Neural cell (in vitro differentiated cells): ENCODE data around the gene RAB17. TPM values are rescaled to one million over a fixed set of nuclear protein-coding genes. Genes with fewer than 3 reads are reported as not detected.

Experiments used
- H2AFZ ChIP-seq: fragments of 200-600, 300-800 bp; sonication (generic), shearing (Covaris generic); 2 replicates; pipeline ENCODE4 v1.6.0; 2014; ENCODE audit warnings: low read depth, mild to moderate bottlenecking, antibody characterized with exemption, low read length, moderate library complexity
- H3F3A ChIP-seq: fragments of 200-600 bp; shearing (Covaris generic); 2 replicates; pipeline ENCODE4 v1.6.1; 2016; ENCODE audit warnings: mild to moderate bottlenecking, moderate library complexity, mixed read lengths, antibody characterized with exemption, low read length; ENCODE audit not compliant: insufficient read depth, poor library complexity, severe bottlenecking
- H3K27ac ChIP-seq: fragments of 200-600, 300-800 bp; sonication (generic), shearing (Covaris generic); 2 replicates; pipeline ENCODE4 v1.5.1; 2014; ENCODE audit warnings: mild to moderate bottlenecking, low read length, moderate library complexity
- H3K27me3 ChIP-seq: fragments of 300-800, 200-600 bp; sonication (generic), shearing (Covaris generic); 2 replicates; pipeline ENCODE4 v1.6.0; 2014; ENCODE audit warnings: mild to moderate bottlenecking, low read depth, low read length, moderate library complexity; ENCODE audit not compliant: insufficient read depth
- H3K36me3 ChIP-seq: fragments of 300-800, 200-600 bp; sonication (generic), shearing (Covaris generic); 2 replicates; pipeline ENCODE4 v1.5.1; 2014; ENCODE audit warnings: mild to moderate bottlenecking, antibody characterized with exemption, low read length, moderate library complexity; ENCODE audit not compliant: insufficient read depth
- H3K4me2 ChIP-seq: fragments of 300-800, 200-600 bp; sonication (generic), shearing (Covaris generic); 2 replicates; pipeline ENCODE4 v1.6.0; 2014; ENCODE audit warnings: mild to moderate bottlenecking, low read length
- H3K4me3 ChIP-seq: fragments of 300-800, 200-600 bp; sonication (generic), shearing (Covaris generic); 2 replicates; pipeline ENCODE4 v1.5.1; 2014; ENCODE audit warnings: mild to moderate bottlenecking, low read length, moderate library complexity
- H3K79me2 ChIP-seq: fragments of 200-600 bp; shearing (Covaris generic); replicated peaks from 2 replicates; pipeline ENCODE4 v1.6.0; 2014; ENCODE audit warnings: mild to moderate bottlenecking, low read length, moderate library complexity; ENCODE audit not compliant: insufficient read depth
- H3K9ac ChIP-seq: fragments of 300-800, 200-600 bp; sonication (generic), shearing (Covaris generic); 2 replicates; pipeline ENCODE4 v1.6.1; 2016; ENCODE audit warnings: mild to moderate bottlenecking, low read length, mixed read lengths
- H3K9me2 ChIP-seq: fragments of 200-600 bp; shearing (Covaris generic); 2 replicates; pipeline ENCODE4 v1.6.1; 2016; ENCODE audit warnings: mild to moderate bottlenecking, low read length, mixed read lengths; ENCODE audit not compliant: insufficient read depth
- H3K9me3 ChIP-seq: fragments of 200-600, 300-800 bp; sonication (generic), shearing (Covaris generic); 2 replicates; pipeline ENCODE4 v1.6.1; 2016; ENCODE audit warnings: mild to moderate bottlenecking, mixed run types, low read length, moderate library complexity, mixed read lengths
- H4K20me1 ChIP-seq: fragments of 200-600 bp; shearing (Covaris generic); 2 replicates; pipeline ENCODE4 v1.6.1; 2016; ENCODE audit warnings: mild to moderate bottlenecking, mixed run types; ENCODE audit not compliant: insufficient read depth
- EP300 ChIP-seq: fragments of 450-650 bp; conservative IDR thresholded peaks from 2 replicates; pipeline ENCODE4 v1.6.1; 2014; ENCODE audit warnings: antibody characterized with exemption, mild to moderate bottlenecking, moderate library complexity; ENCODE audit not compliant: poor library complexity, severe bottlenecking
- EZH2 ChIP-seq: fragments of 200-600, 300-800 bp; shearing (Covaris generic), sonication (generic); IDR thresholded peaks from 2 replicates; pipeline ENCODE4 v1.6.1; 2014; ENCODE audit warnings: antibody characterized with exemption, low read length, borderline replicate concordance, mild to moderate bottlenecking; ENCODE audit not compliant: insufficient read depth, poor library complexity, severe bottlenecking
- MXI1 ChIP-seq: fragments of 450-650 bp; conservative IDR thresholded peaks from 2 replicates; pipeline ENCODE4 v1.6.1; 2014; ENCODE audit warnings: antibody characterized with exemption, mild to moderate bottlenecking; ENCODE audit not compliant: poor library complexity, severe bottlenecking
- POLR2AphosphoS5 ChIP-seq: IDR thresholded peaks from 2 replicates; pipeline ENCODE4 v1.6.1; 2012
- RAD21 ChIP-seq: fragments of 450-650 bp; conservative IDR thresholded peaks from 2 replicates; pipeline ENCODE4 v1.6.1; 2014; ENCODE audit warnings: antibody characterized with exemption, mild to moderate bottlenecking, moderate library complexity
- REST ChIP-seq: IDR thresholded peaks from 2 replicates; pipeline ENCODE4 v1.6.1; 2012; ENCODE audit warnings: borderline replicate concordance
- SMC3 ChIP-seq: fragments of 450-650 bp; conservative IDR thresholded peaks from 2 replicates; pipeline ENCODE4 v1.6.1; 2014; ENCODE audit warnings: antibody characterized with exemption, mild to moderate bottlenecking, moderate library complexity; ENCODE audit not compliant: poor library complexity
- TAF1 ChIP-seq: IDR thresholded peaks from 2 replicates; pipeline ENCODE4 v1.6.1; 2012; ENCODE audit warnings: low read depth
- polyA plus RNA-seq: library from polyadenylated mRNA; depleted of rRNA; stranded (reverse); fragments of >200 nt; gene quantifications from 2 replicates; pipeline ENCODE4 v1.2.3, GENCODE V29; 2014
- TF ChIP-seq, protein P1 (sequence below): fragments of 450-650 bp; IDR thresholded peaks from 2 replicates; pipeline ENCODE4 v1.5.1; 2014; ENCODE audit warnings: antibody characterized with exemption, mild to moderate bottlenecking, moderate library complexity; ENCODE audit not compliant: poor library complexity, severe bottlenecking

RAB17 gene
- polyA plus RNA-seq, 1 donor from 2014 or later, result not detected

DNA sequence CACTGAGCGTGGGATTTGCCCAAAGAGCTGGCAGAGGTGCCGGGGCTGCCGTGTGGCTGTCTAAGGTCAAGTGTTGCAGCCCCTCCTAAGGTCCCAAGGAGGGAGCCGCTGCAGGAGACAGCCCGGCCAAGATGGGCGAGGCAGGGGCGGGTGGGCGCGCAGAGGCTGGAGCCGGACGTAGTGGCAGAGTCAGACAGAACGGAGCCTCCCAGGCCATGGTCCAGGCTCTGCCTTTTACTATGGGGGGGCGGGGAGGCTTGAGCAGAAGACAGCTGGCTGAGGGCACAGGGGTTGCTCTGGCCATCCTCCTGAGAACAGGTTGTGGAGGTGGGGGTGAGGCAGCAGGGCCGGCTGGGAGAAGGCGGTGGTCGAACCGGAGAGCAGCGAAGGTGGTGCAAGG is 51.6 kb downstream of the RAB17 start:
- no peak overlapping the region for H3K4me2 ChIP-seq
- no peaks in the 10 kb centered on the region for H4K20me1 ChIP-seq
- no peaks in the 10 kb centered on the region for H3F3A ChIP-seq
- H3K9ac ChIP-seq, result no peak overlapping the region
- H3K9me3 ChIP-seq, result no peaks in the 10 kb centered on the region
- no peak overlapping the region for H2AFZ ChIP-seq
- H3K9me2 ChIP-seq, result no peaks in the 10 kb centered on the region
- H3K27me3 ChIP-seq, result no peaks in the 10 kb centered on the region
- H3K27ac ChIP-seq, result no peak overlapping the region
- no peak overlapping the region for H3K4me3 ChIP-seq
- TF ChIP-seq POLR2AphosphoS5 (no peak), EP300 (no peak), EZH2 (no peak), RAD21 (no peak), TAF1 (no peak), REST (no peak), SMC3 (no peak), MXI1 (no peak)
- TF ChIP-seq, protein P1, sequence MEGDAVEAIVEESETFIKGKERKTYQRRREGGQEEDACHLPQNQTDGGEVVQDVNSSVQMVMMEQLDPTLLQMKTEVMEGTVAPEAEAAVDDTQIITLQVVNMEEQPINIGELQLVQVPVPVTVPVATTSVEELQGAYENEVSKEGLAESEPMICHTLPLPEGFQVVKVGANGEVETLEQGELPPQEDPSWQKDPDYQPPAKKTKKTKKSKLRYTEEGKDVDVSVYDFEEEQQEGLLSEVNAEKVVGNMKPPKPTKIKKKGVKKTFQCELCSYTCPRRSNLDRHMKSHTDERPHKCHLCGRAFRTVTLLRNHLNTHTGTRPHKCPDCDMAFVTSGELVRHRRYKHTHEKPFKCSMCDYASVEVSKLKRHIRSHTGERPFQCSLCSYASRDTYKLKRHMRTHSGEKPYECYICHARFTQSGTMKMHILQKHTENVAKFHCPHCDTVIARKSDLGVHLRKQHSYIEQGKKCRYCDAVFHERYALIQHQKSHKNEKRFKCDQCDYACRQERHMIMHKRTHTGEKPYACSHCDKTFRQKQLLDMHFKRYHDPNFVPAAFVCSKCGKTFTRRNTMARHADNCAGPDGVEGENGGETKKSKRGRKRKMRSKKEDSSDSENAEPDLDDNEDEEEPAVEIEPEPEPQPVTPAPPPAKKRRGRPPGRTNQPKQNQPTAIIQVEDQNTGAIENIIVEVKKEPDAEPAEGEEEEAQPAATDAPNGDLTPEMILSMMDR, result no peak
- H3K36me3 ChIP-seq, result no peaks in the 10 kb centered on the region
- H3K79me2 ChIP-seq, result no peaks in the 10 kb centered on the region

DNA sequence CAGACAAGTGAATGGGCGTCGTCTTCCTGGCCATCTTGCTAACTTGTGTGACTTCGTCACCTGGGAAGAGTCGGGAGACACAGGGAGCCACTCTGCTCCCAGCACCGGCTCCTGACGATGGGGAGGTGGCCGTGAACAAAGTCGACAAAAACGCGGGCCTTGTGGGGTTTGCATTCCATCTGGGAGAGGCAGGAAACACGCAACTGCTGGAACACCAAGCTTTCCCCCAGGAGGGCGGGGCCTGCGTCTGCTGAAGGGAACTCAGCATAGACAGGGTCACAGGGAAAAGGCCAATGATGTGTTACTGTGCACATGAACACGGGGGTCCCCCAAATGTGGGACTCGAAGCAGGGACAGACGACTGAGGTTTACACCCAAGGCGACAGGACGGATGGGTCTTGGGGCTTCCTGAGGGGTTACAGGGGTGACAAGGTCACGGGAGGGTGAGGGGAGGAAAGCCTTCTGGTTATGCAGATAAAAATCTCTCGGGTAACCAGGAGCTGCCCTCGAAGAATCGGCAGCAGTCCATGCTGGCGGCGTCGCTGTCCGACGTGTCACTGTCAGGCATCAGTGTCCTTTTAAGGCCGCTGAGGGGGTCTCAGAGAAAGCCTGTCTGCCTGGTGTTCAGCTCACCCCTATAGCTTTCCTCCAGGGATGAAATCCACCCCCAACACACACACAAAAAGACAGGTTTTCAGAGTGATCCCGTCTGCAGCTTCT is 52.4 kb downstream of the RAB17 start:
- Histone ChIP-seq H3K27me3 (no peaks in the 10 kb centered on the region), H2AFZ (no peak overlapping the region), H3F3A (no peaks in the 10 kb centered on the region), H3K4me2 (no peak overlapping the region), H3K79me2 (no peaks in the 10 kb centered on the region), H3K9me2 (no peaks in the 10 kb centered on the region), H3K9ac (no peak overlapping the region), H4K20me1 (no peaks in the 10 kb centered on the region), H3K4me3 (no peak overlapping the region), H3K9me3 (no peaks in the 10 kb centered on the region), H3K36me3 (no peaks in the 10 kb centered on the region), H3K27ac (no peak overlapping the region)
- TF ChIP-seq SMC3, result no peak
- TF ChIP-seq MXI1, result no peak
- TF ChIP-seq RAD21, result no peak
- TF ChIP-seq EZH2, result no peak
- TF ChIP-seq TAF1, result no peak
- no peak for TF ChIP-seq REST
- no peak for TF ChIP-seq POLR2AphosphoS5
- TF ChIP-seq, protein P1, result no peak
- TF ChIP-seq EP300, result no peak
